GM12878 (cell line): ENCODE measurements around the gene PLCD1. TPM values are rescaled to one million over a fixed set of nuclear protein-coding genes. Genes with fewer than 3 reads are reported as not detected.

Source experiments
- ATAC-seq: fragments of 200-7000 bp; cut with Tn5 transposase; 3 replicates; pipeline ENCODE4 v1.9.1; 2020; ENCODE audit warnings: mild to moderate bottlenecking, moderate library complexity
- BruUV-seq: library from RNA; stranded (reverse); fragments of 400-500 nt; replicated peaks from 2 replicates; lab custom pipeline; 2021; lab: Mats Ljungman, UMichigan
- CTCF ChIA-PET: fragments of 300-600 bp; sonication (Branson Sonifier 250); formaldehyde crosslinking; extraction: SDS; loops from one replicate; lab custom pipeline; 2021; ENCODE audit warnings: inconsistent platforms; lab: Yijun Ruan, JAX
- POLR2A ChIA-PET: fragments of 350-600 bp; formaldehyde crosslinking; extraction: SDS; loops from one replicate; lab custom pipeline; 2021; ENCODE audit warnings: inconsistent platforms; lab: Charles Lee
- RAD21 ChIA-PET: fragments of 300-600 bp; sonication (Branson Sonifier 250); formaldehyde crosslinking; loops from one replicate; lab custom pipeline; 2023; ENCODE audit warnings: antibody characterized with exemption; ENCODE audit not compliant: unreplicated experiment; lab: Charles Lee
- SMC1A ChIA-PET: fragments of 300-600 bp; sonication (Branson Sonifier 250); formaldehyde crosslinking; loops from one replicate; lab custom pipeline; 2023; ENCODE audit not compliant: unreplicated experiment, uncharacterized antibody; lab: Charles Lee
- DNase-seq: peaks from one replicate; pipeline ENCODE4 v3.0.0-alpha.2; 2011; ENCODE audit warnings: low read depth, low spot score
- FAIRE-seq: peaks from 3 replicates; lab custom pipeline; 2011; peaks lifted over from hg19 to GRCh38; lab: Jason Lieb, UNC
- H2AFZ ChIP-seq: 2 replicates; pipeline ENCODE4 v1.6.0; 2011; ENCODE audit warnings: low read depth, low read length, control low read depth; ENCODE audit not compliant: control insufficient read depth
- H3K27ac ChIP-seq: 2 replicates; pipeline ENCODE4 v1.5.1; 2011; ENCODE audit warnings: control low read depth; ENCODE audit not compliant: control insufficient read depth, insufficient read depth
- H3K27me3 ChIP-seq, 2 experiments: replicated peaks in 1 of 2; 2 replicates each; pipeline versions ENCODE4 v1.6.0 to v1.6.1; 2011; ENCODE audit warnings: low read length in 1 of 2; ENCODE audit not compliant: control insufficient read depth in 2 of 2, insufficient read depth in 2 of 2
- H3K36me3 ChIP-seq, 2 experiments: 2 replicates each; pipeline ENCODE4 v1.5.1; 2011; ENCODE audit warnings: low read length in 1 of 2; ENCODE audit not compliant: control insufficient read depth in 2 of 2, insufficient read depth in 2 of 2
- H3K4me1 ChIP-seq: 2 replicates; pipeline ENCODE4 v1.6.1; 2011; ENCODE audit warnings: mild to moderate bottlenecking, low read length, moderate library complexity, mixed read lengths; ENCODE audit not compliant: control insufficient read depth, insufficient read depth
- H3K4me2 ChIP-seq: 2 replicates; pipeline ENCODE4 v1.6.0; 2011; ENCODE audit warnings: control low read depth; ENCODE audit not compliant: control insufficient read depth, insufficient read depth
- H3K4me3 ChIP-seq: fragments of 200-600 bp; sonication (generic); 2 replicates; pipeline ENCODE4 v1.5.1; 2016
- H3K79me2 ChIP-seq: 2 replicates; pipeline ENCODE4 v1.6.0; 2011; ENCODE audit warnings: low read length; ENCODE audit not compliant: control insufficient read depth, insufficient read depth
- H3K9ac ChIP-seq: 2 replicates; pipeline ENCODE4 v1.8.0; 2011; ENCODE audit warnings: low read length, control low read depth, mixed read lengths; ENCODE audit not compliant: control insufficient read depth, insufficient read depth
- H3K9me3 ChIP-seq: replicated peaks from 3 replicates; pipeline ENCODE4 v1.5.1; 2011; ENCODE audit warnings: mild to moderate bottlenecking, low read length; ENCODE audit not compliant: control insufficient read depth, insufficient read depth
- H4K20me1 ChIP-seq: 2 replicates; pipeline ENCODE4 v1.6.0; 2011; ENCODE audit not compliant: control insufficient read depth, insufficient read depth
- PKNOX1 ChIP-seq: fragments of 450-650 bp; IDR thresholded peaks from 2 replicates; pipeline ENCODE4 v1.6.1; 2016; ENCODE audit warnings: mild to moderate bottlenecking
- PML ChIP-seq: IDR thresholded peaks from 2 replicates; pipeline ENCODE4 v1.6.1; 2012; ENCODE audit warnings: low read length, inconsistent platforms
- ZNF622 ChIP-seq: fragments of 450-650 bp; IDR thresholded peaks from 2 replicates; pipeline ENCODE4 v1.6.1; 2017; ENCODE audit warnings: mild to moderate bottlenecking, inconsistent platforms
- WGBS: methylation state at CpG from one replicate; pipeline ENCODE4 v1.1.6; 2016; ENCODE audit warnings: low lambda C conversion rate; ENCODE audit not compliant: insufficient replicate concordance, insufficient coverage; ENCODE audit errors: missing lambda C conversion rate; 5-methylcytosine and 5-hydroxymethylcytosine counted together
- in situ Hi-C: fragments of 300-500 bp; cut with MboI; formaldehyde crosslinking; loops from 9 replicates; pipeline ENCODE4 v1.14.3; 2018; ENCODE audit warnings: mixed read lengths
- intact Hi-C: fragments of 100-400 bp; cut with micrococcal nuclease; formaldehyde crosslinking; loops from one replicate; pipeline ENCODE4 v1.14.2; 2022; ENCODE audit not compliant: unreplicated experiment
- polyA plus RNA-seq, 11 experiments: library from polyadenylated mRNA; depleted of rRNA in 4 of 11; unstranded in 6 of 11; stranded (reverse) in 5 of 11; fragments of >200 nt; fragmentation: Nextera tagmentation in 4 of 11; fragmentation: Illumina TruSeq in 1 of 11; extraction: Ambion mirVana in 4 of 11; extraction: Trizol in 1 of 11; gene quantifications; 1 replicate in 1 of 11; 2 replicates in 10 of 11; pipeline versions ENCODE4 v1.2.1 to v1.2.3, GENCODE V29; 2011 to 2016; ENCODE audit warnings: inconsistent platforms in 2 of 11, missing spikeins in 2 of 11, low read depth in 1 of 11
- total RNA-seq, 4 experiments: library from RNA; depleted of rRNA in 3 of 4; stranded (reverse); fragments of >200 nt in 3 of 4; fragmentation: Illumina TruSeq in 1 of 4; extraction: Trizol in 1 of 4; gene quantifications; 2 replicates each; pipeline versions ENCODE4 v1.2.1 to v1.2.3, GENCODE V29; 2013 to 2021
- TF ChIP-seq, protein P1 (sequence below): IDR thresholded peaks from 2 replicates; pipeline ENCODE4 v1.6.1; 2012; ENCODE audit warnings: low read depth, low read length, improper control_type of control experiment

Gene PLCD1
- total and polyA plus RNA-seq, 10 of the 15 experiments (the other 5 are each of a cell fraction or from before 2014, with no cell fraction given), result 0.20 to 3.9 (median 1.2) TPM; not detected in 1

DNA sequence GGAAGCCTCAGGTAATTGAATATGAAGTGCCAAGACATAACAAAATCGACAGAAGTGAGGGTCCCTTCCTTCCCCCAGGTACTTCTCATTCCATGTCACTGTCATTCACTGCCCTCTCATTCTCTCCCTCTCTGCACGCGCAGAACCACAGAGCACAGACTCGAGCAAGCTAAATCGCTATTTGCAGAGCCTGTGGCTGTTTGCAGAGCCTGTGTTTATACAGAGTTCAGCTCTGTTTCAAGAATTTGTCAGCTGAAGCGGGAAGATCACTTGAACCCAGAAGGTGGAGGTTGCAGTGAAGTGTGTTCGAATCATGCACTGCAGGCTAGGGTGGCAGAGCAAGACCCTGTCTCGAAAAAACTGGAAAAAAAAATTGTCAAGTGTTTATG is 36.4 kb downstream of the PLCD1 start (continued):
- TF ChIP-seq, protein P1, sequence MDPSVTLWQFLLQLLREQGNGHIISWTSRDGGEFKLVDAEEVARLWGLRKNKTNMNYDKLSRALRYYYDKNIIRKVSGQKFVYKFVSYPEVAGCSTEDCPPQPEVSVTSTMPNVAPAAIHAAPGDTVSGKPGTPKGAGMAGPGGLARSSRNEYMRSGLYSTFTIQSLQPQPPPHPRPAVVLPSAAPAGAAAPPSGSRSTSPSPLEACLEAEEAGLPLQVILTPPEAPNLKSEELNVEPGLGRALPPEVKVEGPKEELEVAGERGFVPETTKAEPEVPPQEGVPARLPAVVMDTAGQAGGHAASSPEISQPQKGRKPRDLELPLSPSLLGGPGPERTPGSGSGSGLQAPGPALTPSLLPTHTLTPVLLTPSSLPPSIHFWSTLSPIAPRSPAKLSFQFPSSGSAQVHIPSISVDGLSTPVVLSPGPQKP, result no peak
- no peak for TF ChIP-seq ZNF622

DNA sequence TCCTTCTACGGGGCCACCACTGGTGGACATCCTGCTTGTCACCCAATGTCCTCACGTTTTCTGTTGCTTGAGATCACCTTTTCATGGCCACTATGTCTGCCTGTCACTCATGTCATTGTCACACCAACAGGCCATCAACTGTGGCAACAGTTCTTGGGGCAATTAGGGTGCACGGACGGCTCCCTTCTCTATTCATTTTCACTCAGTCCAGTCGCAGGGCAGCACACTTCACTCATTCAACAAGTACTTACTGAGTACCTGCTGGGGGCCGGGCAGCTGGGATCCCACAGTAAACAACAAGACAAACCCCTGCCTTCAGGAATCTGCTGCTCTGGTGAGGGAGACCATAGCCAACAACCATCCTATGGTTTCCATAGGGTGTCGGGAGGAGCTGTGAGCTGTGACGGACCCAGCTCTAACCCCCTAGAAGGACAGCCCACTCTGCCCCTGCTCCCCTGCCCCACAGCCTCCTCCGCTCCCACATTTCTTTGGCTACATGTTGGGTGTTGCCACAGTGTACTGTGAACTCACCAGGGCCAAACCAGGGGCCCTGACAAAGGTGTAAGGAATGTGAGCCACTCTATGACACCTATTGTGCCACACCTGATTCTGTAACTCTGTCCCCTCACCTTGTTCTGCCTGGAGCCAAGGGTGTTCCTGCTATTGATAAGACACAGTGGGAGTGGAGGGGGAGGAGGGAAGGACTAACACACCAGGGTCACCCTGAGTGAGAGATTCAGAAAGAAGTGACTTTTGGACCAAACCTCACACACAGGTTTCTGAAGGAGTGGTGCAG is 37.0 kb downstream of the PLCD1 start:
- Histone ChIP-seq H3K4me2 (no peak overlapping the region), H3K4me1 (peaks cover 9% of the 10 kb centered on the region), H3K36me3 (no peaks in the 10 kb centered on the region; a peak in 1 of 4 replicates), H3K4me3 (no peak overlapping the region), H2AFZ (no peak overlapping the region), H3K27me3 (no peaks in the 10 kb centered on the region), H4K20me1 (no peaks in the 10 kb centered on the region), H3K9ac (no peak overlapping the region), H3K9me3 (no peaks in the 10 kb centered on the region), H3K79me2 (no peaks in the 10 kb centered on the region; the same call in 1 of the 2 replicates), H3K27ac (no peak overlapping the region)
- in situ Hi-C loops (no loop called here), intact Hi-C loops (no loop called here)
- TF ChIP-seq PKNOX1 (peak; percentile 81), PML (no peak)
- ChIA-PET SMC1A (no interaction called here), RAD21 (no interaction called here), CTCF (no interaction called here), POLR2A (no interaction called here)
- no TSS peak for BruUV-seq
- WGBS, result 56% methylated on average over 9 of the region's 9 CpGs
- FAIRE-seq (no peak), DNase-seq (no peak), ATAC-seq (no peak)
